B cell (primary cell): ENCODE measurements around the gene ALG9. TPM values are rescaled to one million over a fixed set of nuclear protein-coding genes. Genes with fewer than 3 reads are reported as not detected.

Source experiments
- ATAC-seq: fragments of 200-7000 bp; cut with Tn5 transposase; one replicate; pipeline ENCODE4 v1.10.0; 2021; ENCODE audit warnings: low read depth, mild to moderate bottlenecking, moderate number of reproducible peaks, moderate library complexity
- CTCF ChIA-PET: fragments of 350-600 bp; sonication (Branson Sonifier 250); formaldehyde crosslinking; loops from one replicate; lab custom pipeline; 2021; ENCODE audit warnings: antibody characterized with exemption, inconsistent platforms; lab: Charles Lee
- POLR2A ChIA-PET: fragments of 350-600 bp; sonication (Branson Sonifier 250); formaldehyde crosslinking; loops from one replicate; lab custom pipeline; 2021; ENCODE audit warnings: antibody characterized with exemption; lab: Charles Lee
- DNase-seq: peaks from one replicate; pipeline ENCODE4 v3.0.0; 2013
- H2AFZ ChIP-seq: 2 replicates; pipeline ENCODE4 v1.6.1; 2012; ENCODE audit warnings: mild to moderate bottlenecking, low read depth, low read length; ENCODE audit not compliant: insufficient read depth, poor library complexity, severe bottlenecking
- H3K27ac ChIP-seq, 2 donors: 1 replicate in 1 of 2; 2 replicates in 1 of 2; pipeline ENCODE4 v1.5.1; 2012 to 2013; ENCODE audit warnings: low read length in 2 of 2, mild to moderate bottlenecking in 2 of 2, moderate library complexity in 1 of 2
- H3K27me3 ChIP-seq, 4 experiments: fragments of 200-600 bp in 1 of 4; sonication (generic) in 1 of 4; replicated peaks in 1 of 4; 1 replicate in 2 of 4; 2 replicates in 2 of 4; pipeline versions ENCODE4 v1.6.1 to v1.7.0; 2013 to 2016; ENCODE audit warnings: low read length in 3 of 4, mild to moderate bottlenecking in 2 of 4, mixed read lengths in 1 of 4, moderate library complexity in 1 of 4; ENCODE audit not compliant: insufficient read depth in 4 of 4, control insufficient read depth in 3 of 4; ENCODE audit errors: control extremely low read depth in 1 of 4
- H3K36me3 ChIP-seq, 2 experiments: replicated peaks in 1 of 2; 1 replicate in 1 of 2; 2 replicates in 1 of 2; pipeline versions ENCODE4 v1.6.1 to v1.7.1; 2013; ENCODE audit warnings: low read length in 1 of 2; ENCODE audit not compliant: insufficient read depth in 2 of 2, control insufficient read depth in 1 of 2; ENCODE audit errors: control extremely low read depth in 1 of 2, extremely low read depth in 1 of 2
- H3K4me1 ChIP-seq, 2 donors: fragments of 200-600 bp in 1 of 2; sonication (generic) in 1 of 2; 1 replicate in 1 of 2; 2 replicates in 1 of 2; pipeline versions ENCODE4 v1.5.1 to v1.6.1; 2013 to 2017; ENCODE audit warnings: low read length in 2 of 2; ENCODE audit not compliant: control insufficient read depth in 2 of 2, insufficient read depth in 2 of 2
- H3K4me2 ChIP-seq: replicated peaks from 2 replicates; pipeline ENCODE3; 2012; ENCODE audit warnings: mild to moderate bottlenecking, low read depth, low read length; ENCODE audit not compliant: poor library complexity, severe bottlenecking
- H3K4me3 ChIP-seq, 5 experiments: fragments of 200-600 bp in 1 of 5; sonication (generic) in 1 of 5; 1 replicate in 3 of 5; 2 replicates in 2 of 5; pipeline versions ENCODE4 v1.5.1 to v1.7.0; 2011 to 2016; ENCODE audit warnings: low read length in 4 of 5, mild to moderate bottlenecking in 4 of 5, low read depth in 2 of 5, control low read depth in 1 of 5, moderate library complexity in 1 of 5; ENCODE audit not compliant: insufficient read depth in 1 of 5; ENCODE audit errors: control extremely low read depth in 1 of 5, extremely low read depth in 1 of 5
- H3K79me2 ChIP-seq: fragments of 200-600 bp; sonication (generic); one replicate; pipeline ENCODE4 v1.6.0; 2016; ENCODE audit warnings: low read length; ENCODE audit not compliant: control insufficient read depth, insufficient read depth
- H3K9ac ChIP-seq: fragments of 200-600 bp; sonication (generic); 2 replicates; pipeline ENCODE4 v1.6.1; 2017; ENCODE audit warnings: mild to moderate bottlenecking, low read length, moderate library complexity
- H3K9me3 ChIP-seq, 3 donors: one replicate each; pipeline versions ENCODE4 v1.6.1 to v1.7.1; 2013; ENCODE audit warnings: low read length in 2 of 3; ENCODE audit not compliant: control insufficient read depth in 2 of 3, insufficient read depth in 1 of 3; ENCODE audit errors: control extremely low read depth in 1 of 3
- H4K20me1 ChIP-seq: 2 replicates; pipeline ENCODE4 v1.6.0; 2012; ENCODE audit warnings: mild to moderate bottlenecking, low read length; ENCODE audit not compliant: insufficient read depth, control insufficient read depth, poor library complexity, severe bottlenecking
- H3K27ac Mint-ChIP-seq: one replicate; pipeline ENCODE4 v1.8.0; 2021; ENCODE audit warnings: mixed read lengths
- H3K27me3 Mint-ChIP-seq: one replicate; pipeline ENCODE4 v1.8.0; 2021; ENCODE audit warnings: mixed read lengths
- H3K4me1 Mint-ChIP-seq: one replicate; pipeline ENCODE4 v1.8.0; 2021; ENCODE audit warnings: mixed read lengths
- H3K4me3 Mint-ChIP-seq: one replicate; pipeline ENCODE4 v1.8.0; 2021; ENCODE audit warnings: mixed read lengths
- H3K9me3 Mint-ChIP-seq: one replicate; pipeline ENCODE4 v1.8.0; 2022; ENCODE audit warnings: mixed read lengths; ENCODE audit not compliant: insufficient read depth
- CTCF ChIP-seq: fragments of 200-600 bp; IDR thresholded peaks from one replicate; pipeline ENCODE4 v1.8.0; 2022; ENCODE audit warnings: antibody characterized with exemption, mild to moderate bottlenecking
- EZH2 ChIP-seq: IDR thresholded peaks from 2 replicates; pipeline ENCODE4 v1.6.1; 2012; ENCODE audit warnings: borderline replicate concordance, low read depth, mild to moderate bottlenecking, moderate library complexity, low read length; ENCODE audit not compliant: insufficient read depth, poor library complexity, severe bottlenecking
- WGBS: methylation state at CpG from one replicate; pipeline ENCODE4 v1.1.5; 2013; ENCODE audit warnings: missing lambda C conversion rate; ENCODE audit not compliant: insufficient coverage; 5-methylcytosine and 5-hydroxymethylcytosine counted together
- intact Hi-C: fragments of 100-400 bp; cut with micrococcal nuclease; formaldehyde crosslinking; loops from one replicate; pipeline ENCODE4 v1.10.0; 2022
- polyA plus RNA-seq: library from polyadenylated mRNA; depleted of rRNA; stranded (reverse); fragments of >200 nt; gene quantifications from 2 replicates; pipeline ENCODE4 v1.2.3, GENCODE V29; 2012
- total RNA-seq, 2 donors: library from RNA; stranded (reverse); fragments of 120-200 nt in 1 of 2; gene quantifications; 1 replicate in 1 of 2; 2 replicates in 1 of 2; pipeline versions ENCODE4 v1.2.3 to v1.2.4, GENCODE V29; 2013 to 2022

ALG9 gene
- total and polyA plus RNA-seq, 2 donors (not counting 1 experiment from before 2014, with no cell fraction given) = 21.2 to 29.9 TPM

DNA sequence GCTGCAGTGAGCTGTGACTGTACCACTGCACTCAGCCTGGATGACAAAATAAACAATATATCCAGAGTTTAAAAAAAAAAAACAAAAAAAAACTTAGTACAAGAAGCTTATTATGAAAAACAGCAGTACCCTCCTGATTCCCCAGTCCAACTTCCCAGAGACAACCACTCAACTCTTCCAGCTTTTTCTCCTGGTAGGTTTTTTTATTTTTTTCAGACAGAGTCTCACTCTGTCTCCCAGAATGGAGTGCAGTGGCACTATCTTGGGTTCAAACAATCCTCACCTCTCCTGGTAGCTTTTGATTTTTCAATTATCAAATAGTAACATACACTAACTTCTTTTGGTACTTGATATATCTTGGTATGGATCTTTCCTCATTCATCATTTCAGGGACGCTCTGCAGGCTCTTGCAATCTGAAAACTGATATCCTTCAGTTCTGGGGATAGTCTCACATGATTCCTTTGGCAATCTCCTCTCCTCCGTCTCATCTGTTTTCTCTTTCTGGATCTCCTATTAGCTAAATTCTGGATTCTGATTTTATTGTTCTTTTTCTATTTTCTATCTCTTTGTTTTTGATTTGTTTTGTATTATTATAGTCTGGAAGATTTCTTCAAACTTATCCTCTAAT, 44.9 kb downstream of the ALG9 start:
- Histone ChIP-seq H2AFZ (no peak overlapping the region), H3K27ac (no peak overlapping the region), H3K27me3 (no peaks in the 10 kb centered on the region), H4K20me1 (no peaks in the 10 kb centered on the region), H3K4me3 (no peak overlapping the region), H3K79me2 (no peaks in the 10 kb centered on the region), H3K36me3 (peaks cover 6 to 18% of the 10 kb centered on the region in 2 experiments), H3K9ac (no peak overlapping the region), H3K4me1 (no peaks in the 10 kb centered on the region), H3K4me2 (no peak overlapping the region), H3K9me3 (no peaks in the 10 kb centered on the region)
- TF ChIP-seq EZH2 = no peak
- TF ChIP-seq CTCF = no peak
- CTCF ChIA-PET = interaction anchor here (0.9 to 1.1 kb wide), 2 partner anchors 15 to 48 kb away, joined by 3 to 5 read pairs; no protein-coding TSS in a partner anchor
- POLR2A ChIA-PET = no interaction called here
- no peak for DNase-seq
- no peak overlapping the region for H3K27ac Mint-ChIP-seq
- H3K4me1 Mint-ChIP-seq = no peaks in the 10 kb centered on the region
- no peak overlapping the region for H3K4me3 Mint-ChIP-seq
- WGBS = 100% methylated on average over 1 of the region's 2 CpGs
- no peaks in the 10 kb centered on the region for H3K27me3 Mint-ChIP-seq
- intact Hi-C loops = no loop called here
- ATAC-seq = no peak
- no peaks in the 10 kb centered on the region for H3K9me3 Mint-ChIP-seq

DNA sequence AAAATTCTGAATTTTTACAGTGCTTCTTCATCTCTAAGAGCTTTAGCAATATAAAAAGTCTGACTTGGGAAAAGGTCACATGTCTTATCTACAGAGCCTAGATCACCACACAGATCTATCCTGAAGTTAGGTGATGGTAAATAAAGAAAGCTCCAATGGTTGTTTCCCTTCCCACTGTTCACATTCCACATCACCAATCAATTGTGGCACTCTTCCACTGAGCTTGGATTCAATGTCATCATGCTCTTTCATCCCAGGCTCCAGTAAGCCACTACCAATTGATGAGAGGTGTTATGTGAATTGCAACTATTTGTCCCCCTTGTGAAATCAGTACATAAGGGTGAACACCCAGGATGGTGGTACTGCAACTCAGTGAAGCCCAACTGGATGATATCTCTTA, 47.8 kb downstream of the ALG9 start:
- intact Hi-C loops = no loop called here
- Mint-ChIP-seq H3K4me3 (no peak overlapping the region), H3K4me1 (no peaks in the 10 kb centered on the region), H3K9me3 (no peaks in the 10 kb centered on the region), H3K27ac (no peak overlapping the region), H3K27me3 (no peaks in the 10 kb centered on the region)
- DNase-seq = no peak
- H3K4me3 ChIP-seq = no peak overlapping the region
- H3K79me2 ChIP-seq = no peaks in the 10 kb centered on the region
- H3K27me3 ChIP-seq = no peaks in the 10 kb centered on the region
- ChIA-PET POLR2A (no interaction called here), CTCF (interaction anchor here (1.3 to 1.6 kb wide), 2 partner anchors 237 to 257 kb away, joined by 3 read pairs; no protein-coding TSS in a partner anchor)
- peaks cover 0 to 4% of the 10 kb centered on the region in 2 experiments for H3K36me3 ChIP-seq
- no peaks in the 10 kb centered on the region for H3K4me1 ChIP-seq
- H2AFZ ChIP-seq = no peak overlapping the region
- no peaks in the 10 kb centered on the region for H3K9me3 ChIP-seq
- no peak for TF ChIP-seq CTCF
- no peak for TF ChIP-seq EZH2
- no peak for ATAC-seq
- H3K9ac ChIP-seq = no peak overlapping the region
- no peak overlapping the region for H3K27ac ChIP-seq
- H4K20me1 ChIP-seq = no peaks in the 10 kb centered on the region
- no peak overlapping the region for H3K4me2 ChIP-seq
